ENCODE data around the gene MACC1. TPM values are rescaled to one million over a fixed set of nuclear protein-coding genes. Genes with fewer than 3 reads are reported as not detected.

MACC1 gene
- total and polyA plus RNA-seq, 10 of the 15 experiments (the other 5 are each of a cell fraction or from before 2014, with no cell fraction given) = 6.0 to 61.1 (median 12.7) TPM

- TF ChIP-seq ZNF592 (IDR thresholded peaks at IDR 0.05) (no peak), ZZZ3 (IDR thresholded peaks at IDR 0.05; ENCODE audit: control insufficient read depth, insufficient read length, low read depth) (no peak), MAX (IDR thresholded peaks at IDR 0.05; ENCODE audit: low read depth, low read length) (no peak), BCL11A (IDR thresholded peaks at IDR 0.05; ENCODE audit: low read depth, low read length) (no peak), ATF7 (IDR thresholded peaks at IDR 0.05; ENCODE audit: low read depth) (peak; percentile 90), IRF3 (IDR thresholded peaks at IDR 0.05) (no peak), TARDBP (IDR thresholded peaks at IDR 0.05; ENCODE audit: borderline replicate concordance) (no peak), CEBPB (IDR thresholded peaks at IDR 0.05; ENCODE audit: borderline replicate concordance in 1 of 2, low read depth in 2 of 2, low read length in 2 of 2) (peak in 1 of 2 experiments; percentile 59; a peak in 1 of 4 replicates), NRF1 (conservative IDR thresholded peaks at IDR 0.05; ENCODE audit: low read depth, low read length) (no peak), NBN (IDR thresholded peaks at IDR 0.05) (peak; percentile 33; the same call in 1 of the 2 replicates), YY1 (IDR thresholded peaks at IDR 0.05; ENCODE audit: low read depth, low read length) (no peak), RAD51 (IDR thresholded peaks at IDR 0.05) (peak; percentile 14; the same call in 1 of the 2 replicates), USF1 (IDR thresholded peaks at IDR 0.05; ENCODE audit: borderline replicate concordance, extremely low read length, insufficient read depth, low read depth, low read length) (no peak), TAF1 (IDR thresholded peaks at IDR 0.05; ENCODE audit: borderline replicate concordance, low read depth, low read length) (no peak), BHLHE40 (IDR thresholded peaks at IDR 0.05; ENCODE audit: borderline replicate concordance in 1 of 2, low read depth in 2 of 2, low read length in 1 of 2) (no peak), BACH1 (IDR thresholded peaks at IDR 0.05; ENCODE audit: borderline replicate concordance) (peak; percentile 48; the same call in 1 of the 2 replicates), CBX3 (IDR thresholded peaks at IDR 0.05; ENCODE audit: borderline replicate concordance, low read depth) (no peak), KAT2A (conservative IDR thresholded peaks at IDR 0.05; ENCODE audit: control insufficient read depth, low read depth, low read length) (no peak), SMARCA5 (IDR thresholded peaks at IDR 0.05) (no peak), SIX5 (IDR thresholded peaks at IDR 0.05; ENCODE audit: low read depth, low read length, severe bottlenecking) (no peak), POLR2AphosphoS5 (IDR thresholded peaks at IDR 0.05; ENCODE audit: low read length) (peak; percentile 54; the same call in 1 of the 2 replicates), MTA3 (IDR thresholded peaks at IDR 0.05; ENCODE audit: borderline replicate concordance, low read length) (no peak), PBX3 (IDR thresholded peaks at IDR 0.05; ENCODE audit: insufficient replicate concordance, low read depth, low read length) (no peak), FOS (IDR thresholded peaks at IDR 0.05; ENCODE audit: borderline replicate concordance, extremely low read depth, insufficient read length) (no peak)
Observed at GRCh38 chr7:20193242-20193777, 23.9 kb downstream of the MACC1 start (continued).

All from GM12878 (cell line).